Osteoblast (primary cell): Measurements from ENCODE around the gene NDOR1. TPM values are rescaled to one million over a fixed set of nuclear protein-coding genes. Genes with fewer than 3 reads are reported as not detected.

Experiments used
- DNase-seq: peaks from one replicate; pipeline ENCODE4 v3.0.0; 2011; ENCODE audit warnings: low spot score, mixed read lengths; ENCODE audit not compliant: insufficient read length; ENCODE audit errors: missing footprints
- H2AFZ ChIP-seq: 2 replicates; pipeline ENCODE4 v1.6.0; 2011; ENCODE audit warnings: mild to moderate bottlenecking, low read length
- H3K27ac ChIP-seq: 2 replicates; pipeline ENCODE4 v1.5.1; 2011; ENCODE audit warnings: mild to moderate bottlenecking, low read depth, low read length, moderate library complexity
- H3K27me3 ChIP-seq: 2 replicates; pipeline ENCODE4 v1.6.0; 2012; ENCODE audit warnings: mild to moderate bottlenecking, control low read depth, inconsistent platforms, low read length, moderate library complexity; ENCODE audit not compliant: insufficient read depth
- H3K36me3 ChIP-seq: 2 replicates; pipeline ENCODE4 v1.5.1; 2011; ENCODE audit warnings: mild to moderate bottlenecking, low read length, control low read depth, moderate library complexity; ENCODE audit not compliant: insufficient read depth
- H3K4me1 ChIP-seq: 2 replicates; pipeline ENCODE4 v1.5.1; 2011; ENCODE audit warnings: mild to moderate bottlenecking, low read length, control low read depth, moderate library complexity; ENCODE audit not compliant: insufficient read depth
- H3K4me2 ChIP-seq: 2 replicates; pipeline ENCODE4 v1.6.0; 2011; ENCODE audit warnings: mild to moderate bottlenecking, low read length; ENCODE audit not compliant: insufficient read depth
- H3K4me3 ChIP-seq: fragments of 200-600 bp; sonication (generic); 3 replicates; pipeline ENCODE4 v1.5.1; 2012; ENCODE audit warnings: mild to moderate bottlenecking, low read length, inconsistent platforms; ENCODE audit not compliant: insufficient read depth
- H3K79me2 ChIP-seq: 2 replicates; pipeline ENCODE4 v1.6.0; 2012; ENCODE audit warnings: mild to moderate bottlenecking, low read length, control low read depth, inconsistent platforms; ENCODE audit not compliant: insufficient read depth
- H3K9me3 ChIP-seq: 2 replicates; pipeline ENCODE4 v1.5.1; 2011; ENCODE audit warnings: low read depth, low read length, control low read depth
- H4K20me1 ChIP-seq: 2 replicates; pipeline ENCODE4 v1.6.0; 2012; ENCODE audit warnings: mild to moderate bottlenecking, low read length, control low read depth; ENCODE audit not compliant: insufficient read depth
- total RNA-seq: library from RNA; depleted of rRNA; stranded (reverse); fragments of >200 nt; gene quantifications from 2 replicates; pipeline ENCODE4 v1.2.3, GENCODE V29; 2012
- TF ChIP-seq, protein P1 (sequence below): IDR thresholded peaks from 2 replicates; pipeline ENCODE4 v1.5.1; 2011; ENCODE audit warnings: mild to moderate bottlenecking, low read depth, low read length, moderate library complexity; ENCODE audit errors: extremely low read depth

NDOR1 gene
- total RNA-seq, 1 donor, result 6.2 TPM

- Histone ChIP-seq H3K27ac (no peak within 1 kb of the TSS), H3K4me2 (no peak within 1 kb of the TSS)
These were observed 25.3 kb downstream of the NDOR1 start, which contains the start of gene SLC34A3 for GRCh38 chr9:137230705-137231371. SLC34A3 (plus strand) TSS chr9:137230901; CDS start chr9:137231703, 802 bp downstream.

DNA sequence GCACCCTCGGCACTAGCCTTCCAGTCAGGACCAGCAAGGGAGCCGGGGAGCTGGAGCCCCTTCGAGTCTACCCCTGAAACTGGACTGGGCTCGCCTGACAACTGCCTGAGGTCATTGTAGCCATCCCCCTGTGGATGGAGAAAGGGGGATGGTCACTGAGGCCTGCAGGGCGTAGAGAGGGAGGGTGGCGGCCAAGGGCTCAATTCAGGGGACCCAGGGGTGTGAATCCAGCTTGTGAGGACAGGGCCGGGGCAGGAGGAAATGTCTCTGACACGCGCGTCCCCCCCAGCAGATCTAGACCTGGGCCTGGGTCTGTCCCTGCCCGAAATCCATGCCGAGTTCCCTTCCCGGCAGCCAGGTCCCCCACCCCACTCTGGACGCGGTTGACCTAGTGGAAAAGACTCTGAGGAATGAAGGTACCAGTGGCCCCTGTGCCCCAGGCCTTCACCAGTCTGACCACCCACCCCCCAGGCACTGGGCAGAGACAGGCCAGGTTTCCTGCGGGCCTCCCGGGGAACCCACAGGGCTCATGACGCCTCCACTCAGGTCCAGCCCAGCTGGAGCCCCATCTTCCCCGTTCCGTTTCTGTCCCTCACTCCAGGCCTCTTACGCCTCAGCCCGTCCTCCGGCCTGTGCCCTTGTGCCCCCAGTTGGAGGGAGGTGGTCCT is 26.0 kb downstream of the NDOR1 start:
- peaks cover under 1% of the 10 kb centered on the region for H3K4me1 ChIP-seq
- no peaks in the 10 kb centered on the region for H3K9me3 ChIP-seq
- no peaks in the 10 kb centered on the region for H3K79me2 ChIP-seq
- no peak for DNase-seq
- no peak overlapping the region for H2AFZ ChIP-seq
- no peaks in the 10 kb centered on the region for H3K36me3 ChIP-seq
- H3K4me3 ChIP-seq, result no peak overlapping the region
- no peaks in the 10 kb centered on the region for H3K27me3 ChIP-seq
- no peak overlapping the region for H3K4me2 ChIP-seq
- no peak overlapping the region for H3K27ac ChIP-seq
- TF ChIP-seq, protein P1, sequence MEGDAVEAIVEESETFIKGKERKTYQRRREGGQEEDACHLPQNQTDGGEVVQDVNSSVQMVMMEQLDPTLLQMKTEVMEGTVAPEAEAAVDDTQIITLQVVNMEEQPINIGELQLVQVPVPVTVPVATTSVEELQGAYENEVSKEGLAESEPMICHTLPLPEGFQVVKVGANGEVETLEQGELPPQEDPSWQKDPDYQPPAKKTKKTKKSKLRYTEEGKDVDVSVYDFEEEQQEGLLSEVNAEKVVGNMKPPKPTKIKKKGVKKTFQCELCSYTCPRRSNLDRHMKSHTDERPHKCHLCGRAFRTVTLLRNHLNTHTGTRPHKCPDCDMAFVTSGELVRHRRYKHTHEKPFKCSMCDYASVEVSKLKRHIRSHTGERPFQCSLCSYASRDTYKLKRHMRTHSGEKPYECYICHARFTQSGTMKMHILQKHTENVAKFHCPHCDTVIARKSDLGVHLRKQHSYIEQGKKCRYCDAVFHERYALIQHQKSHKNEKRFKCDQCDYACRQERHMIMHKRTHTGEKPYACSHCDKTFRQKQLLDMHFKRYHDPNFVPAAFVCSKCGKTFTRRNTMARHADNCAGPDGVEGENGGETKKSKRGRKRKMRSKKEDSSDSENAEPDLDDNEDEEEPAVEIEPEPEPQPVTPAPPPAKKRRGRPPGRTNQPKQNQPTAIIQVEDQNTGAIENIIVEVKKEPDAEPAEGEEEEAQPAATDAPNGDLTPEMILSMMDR, result no peak
- H4K20me1 ChIP-seq, result peaks cover 6% of the 10 kb centered on the region

More at GRCh38 chr9:137230705-137231371, 25.3 kb downstream of the NDOR1 start, which contains the start of gene SLC34A3:
- Histone ChIP-seq H3K4me3 (no peak within 1 kb of the TSS), H3K36me3 (no peaks in the 10 kb centered on the region), H3K4me1 (no peaks in the 10 kb centered on the region), H3K27me3 (no peaks in the 10 kb centered on the region), H3K79me2 (no peaks in the 10 kb centered on the region), H4K20me1 (peaks cover under 1% of the 10 kb centered on the region), H2AFZ (no peak within 1 kb of the TSS), H3K9me3 (no peaks in the 10 kb centered on the region)
- TF ChIP-seq, protein P1, result no peak
- no peak for DNase-seq

- Histone ChIP-seq H3K4me2 (no peak overlapping the region), H2AFZ (no peak overlapping the region), H3K27ac (no peak overlapping the region), H3K4me1 (peaks cover 3% of the 10 kb centered on the region), H3K9me3 (no peaks in the 10 kb centered on the region), H3K36me3 (no peaks in the 10 kb centered on the region), H3K27me3 (no peaks in the 10 kb centered on the region), H3K4me3 (no peak overlapping the region), H3K79me2 (peaks cover under 1% of the 10 kb centered on the region), H4K20me1 (peaks cover 9% of the 10 kb centered on the region)
- no peak for DNase-seq
- TF ChIP-seq, protein P1, result no peak
These were observed 26.6 kb downstream of the NDOR1 start for GRCh38 chr9:137232101-137232500.

- H2AFZ ChIP-seq, result no peak overlapping the region
These were observed 27.0 kb downstream of the NDOR1 start for GRCh38 chr9:137232510-137232909.

More at GRCh38 chr9:137232510-137232909, 27.0 kb downstream of the NDOR1 start:
- TF ChIP-seq, protein P1, result no peak
- DNase-seq, result no peak
- H3K4me1 ChIP-seq, result peaks cover 3% of the 10 kb centered on the region
- no peak overlapping the region for H3K4me3 ChIP-seq
- H3K9me3 ChIP-seq, result no peaks in the 10 kb centered on the region
- peaks cover 4% of the 10 kb centered on the region for H3K79me2 ChIP-seq
- no peak overlapping the region for H3K27ac ChIP-seq
- H4K20me1 ChIP-seq, result peaks cover 10% of the 10 kb centered on the region
- H3K4me2 ChIP-seq, result no peak overlapping the region
- H3K36me3 ChIP-seq, result no peaks in the 10 kb centered on the region
- H3K27me3 ChIP-seq, result no peaks in the 10 kb centered on the region
